Measurements from ENCODE around the gene PVALB. TPM values are rescaled to one million over a fixed set of nuclear protein-coding genes. Genes with fewer than 3 reads are reported as not detected.

PVALB gene
- total and polyA plus RNA-seq, 12 donors: 0.65 to 3.3 (median 1.3) TPM; not detected in 8

DNA sequence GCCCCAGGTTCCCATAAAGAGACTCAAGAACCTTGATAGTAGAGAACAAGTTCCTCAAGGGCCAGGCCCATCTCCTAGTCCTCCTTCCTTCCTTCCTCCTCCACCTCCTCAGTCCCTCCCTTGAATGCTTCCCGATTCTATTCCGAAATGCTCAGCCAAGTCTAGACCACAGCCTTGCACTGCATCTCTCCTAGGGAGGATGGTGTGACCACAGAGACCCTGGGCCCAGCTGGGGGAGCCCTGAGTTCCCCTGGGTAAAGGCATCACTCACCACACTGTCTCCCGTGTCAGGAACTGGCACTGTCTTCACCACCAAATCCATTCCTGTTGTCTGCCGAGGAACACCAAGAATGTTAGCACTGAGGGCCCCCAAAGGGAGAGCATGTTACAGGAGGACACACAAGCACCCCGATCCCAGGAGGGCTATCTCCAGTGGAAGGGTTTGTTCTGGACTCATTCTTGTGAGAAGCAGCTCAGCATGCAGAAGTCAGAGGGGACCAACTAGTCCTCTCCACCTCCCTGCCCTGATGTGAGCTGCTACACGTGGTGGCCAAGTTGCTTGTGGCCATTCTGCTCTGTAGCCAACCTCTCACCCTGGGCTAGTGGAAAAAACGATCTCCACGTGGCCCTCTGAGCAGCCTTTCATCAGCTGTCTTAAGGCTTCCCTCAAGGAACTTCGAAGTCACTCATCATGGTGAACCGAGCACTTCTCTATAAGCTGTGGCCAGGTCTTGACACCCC lies 49.6 kb downstream of the PVALB start:
- Histone ChIP-seq H3K27ac (no peak overlapping the region), H3K27me3 (no peaks in the 10 kb centered on the region), H3K4me3 (no peak overlapping the region), H3K4me1 (replicated peaks in 1 of 2) (no peaks in the 10 kb centered on the region), H3K36me3 (replicated peaks in 1 of 2) (no peaks in the 10 kb centered on the region), H3K9me3 (replicated peaks in 1 of 3) (no peaks in the 10 kb centered on the region)
- 89 to 95% (median 91%) methylated on average over 5 to 10 of the region's 10 CpGs for WGBS, 4 donors
- TF ChIP-seq, protein P1, sequence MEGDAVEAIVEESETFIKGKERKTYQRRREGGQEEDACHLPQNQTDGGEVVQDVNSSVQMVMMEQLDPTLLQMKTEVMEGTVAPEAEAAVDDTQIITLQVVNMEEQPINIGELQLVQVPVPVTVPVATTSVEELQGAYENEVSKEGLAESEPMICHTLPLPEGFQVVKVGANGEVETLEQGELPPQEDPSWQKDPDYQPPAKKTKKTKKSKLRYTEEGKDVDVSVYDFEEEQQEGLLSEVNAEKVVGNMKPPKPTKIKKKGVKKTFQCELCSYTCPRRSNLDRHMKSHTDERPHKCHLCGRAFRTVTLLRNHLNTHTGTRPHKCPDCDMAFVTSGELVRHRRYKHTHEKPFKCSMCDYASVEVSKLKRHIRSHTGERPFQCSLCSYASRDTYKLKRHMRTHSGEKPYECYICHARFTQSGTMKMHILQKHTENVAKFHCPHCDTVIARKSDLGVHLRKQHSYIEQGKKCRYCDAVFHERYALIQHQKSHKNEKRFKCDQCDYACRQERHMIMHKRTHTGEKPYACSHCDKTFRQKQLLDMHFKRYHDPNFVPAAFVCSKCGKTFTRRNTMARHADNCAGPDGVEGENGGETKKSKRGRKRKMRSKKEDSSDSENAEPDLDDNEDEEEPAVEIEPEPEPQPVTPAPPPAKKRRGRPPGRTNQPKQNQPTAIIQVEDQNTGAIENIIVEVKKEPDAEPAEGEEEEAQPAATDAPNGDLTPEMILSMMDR (IDR thresholded peaks at IDR 0.05): no peak
- no peak for TF ChIP-seq POLR2A (IDR thresholded peaks at IDR 0.05)
- intact Hi-C loops (cut with DNase I): no loop called here
- DNase-seq: peak in 1 of 7 donors; percentile 2

DNA sequence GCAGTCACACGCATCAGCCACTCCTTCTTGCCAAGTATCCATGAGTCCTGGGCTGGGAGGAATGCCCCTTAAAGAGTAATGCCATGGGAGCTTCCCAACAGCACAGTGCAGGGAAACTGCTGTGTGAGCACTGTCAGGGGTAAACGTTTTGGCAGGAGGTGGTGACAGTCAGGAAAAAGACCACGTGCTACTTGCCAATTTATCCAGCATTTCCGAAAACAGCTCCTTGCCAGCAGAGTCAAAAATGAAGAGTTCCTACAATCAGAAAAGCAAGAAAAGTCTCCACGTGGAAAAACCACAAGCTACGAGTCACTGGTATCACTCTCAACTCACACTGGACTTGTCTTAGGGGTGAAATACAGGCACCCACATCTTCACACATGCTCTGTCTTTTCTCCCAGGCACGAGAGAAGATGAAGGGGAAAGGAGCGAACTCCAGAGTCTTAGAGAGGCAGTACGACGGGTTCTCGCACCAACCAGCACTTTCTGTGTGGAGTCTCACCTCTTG lies 50.8 kb downstream of the PVALB start:
- DNase-seq: peak in 1 of 7 donors; percentile 3
- no peaks in the 10 kb centered on the region for H3K36me3 ChIP-seq (replicated peaks in 1 of 2)
- WGBS, 4 donors: 83 to 86% (median 85%) methylated on average over 11 of the region's 11 CpGs
- no peaks in the 10 kb centered on the region for H3K4me1 ChIP-seq (replicated peaks in 1 of 2)
- no peak overlapping the region for H3K4me3 ChIP-seq
- H3K9me3 ChIP-seq (replicated peaks in 1 of 3): no peaks in the 10 kb centered on the region
- intact Hi-C loops (cut with DNase I): no loop called here
- no peak overlapping the region for H3K27ac ChIP-seq
- H3K27me3 ChIP-seq: no peaks in the 10 kb centered on the region
- TF ChIP-seq, protein P1 (IDR thresholded peaks at IDR 0.05): no peak
- TF ChIP-seq POLR2A (IDR thresholded peaks at IDR 0.05): no peak

DNA sequence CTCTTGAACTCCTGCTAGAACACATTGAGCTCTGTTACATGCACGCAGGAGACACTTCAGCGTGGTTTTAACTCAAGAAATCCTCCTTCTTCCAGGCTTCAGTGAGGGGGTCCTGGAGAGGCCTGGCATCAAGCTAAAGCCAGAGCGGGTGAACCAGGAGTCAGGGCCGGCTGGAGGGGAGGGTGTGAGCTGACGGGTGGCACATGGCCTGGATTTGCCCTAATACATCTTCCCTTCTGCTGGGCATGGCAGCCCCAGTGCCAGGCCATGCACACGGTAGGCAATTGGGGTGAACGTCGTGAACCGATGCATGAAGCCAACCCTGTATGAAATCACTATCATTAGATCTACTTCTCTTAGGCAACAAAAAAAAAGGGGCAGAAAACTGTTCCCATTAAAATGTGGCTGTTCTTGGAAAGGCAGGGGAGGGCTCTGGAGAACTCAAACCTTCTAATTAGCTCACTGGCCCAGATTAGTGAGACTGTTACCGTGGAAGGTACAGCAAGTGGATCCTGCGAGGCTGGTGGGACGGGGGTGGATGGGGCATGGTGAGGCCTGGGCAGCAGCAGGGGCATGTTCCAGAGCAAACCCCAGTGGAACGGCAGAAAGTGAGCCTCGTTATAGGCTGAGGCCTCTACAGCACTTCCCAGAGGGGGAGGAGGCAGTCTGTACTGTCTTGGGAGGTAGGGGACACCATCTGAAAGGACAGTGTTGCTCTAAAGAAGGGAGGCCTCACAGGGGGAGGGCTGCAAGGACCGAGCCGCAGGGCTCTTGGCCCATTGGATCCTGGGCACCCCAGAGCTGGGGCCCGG lies 51.5 kb downstream of the PVALB start:
- DNase-seq: peak in 1 of 7 donors; percentile 2
- no peaks in the 10 kb centered on the region for H3K36me3 ChIP-seq (replicated peaks in 1 of 2)
- 91 to 93% (median 92%) methylated on average over 14 to 17 of the region's 17 CpGs for WGBS, 4 donors
- no peak overlapping the region for H3K4me3 ChIP-seq
- intact Hi-C loops (cut with DNase I): no loop called here
- H3K27ac ChIP-seq: no peak overlapping the region
- TF ChIP-seq, protein P1 (IDR thresholded peaks at IDR 0.05): no peak
- no peak for TF ChIP-seq POLR2A (IDR thresholded peaks at IDR 0.05)
- H3K4me1 ChIP-seq (replicated peaks in 1 of 2): no peaks in the 10 kb centered on the region
- no peaks in the 10 kb centered on the region for H3K9me3 ChIP-seq (replicated peaks in 1 of 3)
- H3K27me3 ChIP-seq: no peaks in the 10 kb centered on the region

DNA sequence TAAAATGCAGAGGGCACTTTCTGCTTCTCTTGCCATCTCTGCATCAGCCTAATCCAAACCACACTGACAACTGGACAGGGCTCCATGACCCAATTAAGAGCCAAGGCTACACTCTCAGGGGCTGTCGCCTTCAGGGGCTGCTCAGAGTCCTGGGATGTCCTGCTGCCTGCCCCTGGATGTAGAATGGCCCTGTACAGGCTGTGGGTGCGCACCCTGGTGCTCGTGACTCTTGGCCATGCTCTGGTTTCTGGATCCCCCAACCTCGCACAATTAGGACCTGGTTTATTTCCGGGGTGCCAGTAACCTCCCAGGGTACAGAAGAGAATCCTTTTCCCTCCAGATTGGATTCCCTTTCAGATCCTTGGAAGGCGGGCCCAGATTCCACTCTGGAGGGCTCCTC lies 52.2 kb downstream of the PVALB start:
- no peaks in the 10 kb centered on the region for H3K4me1 ChIP-seq (replicated peaks in 1 of 2)
- H3K36me3 ChIP-seq (replicated peaks in 1 of 2): no peaks in the 10 kb centered on the region
- no peak for DNase-seq
- no peaks in the 10 kb centered on the region for H3K9me3 ChIP-seq (replicated peaks in 1 of 3)
- TF ChIP-seq POLR2A (IDR thresholded peaks at IDR 0.05): no peak
- TF ChIP-seq, protein P1 (IDR thresholded peaks at IDR 0.05): no peak
- no peaks in the 10 kb centered on the region for H3K27me3 ChIP-seq
- no peak overlapping the region for H3K4me3 ChIP-seq
- intact Hi-C loops (cut with DNase I): no loop called here
- H3K27ac ChIP-seq: no peak overlapping the region
- WGBS, 4 donors: 92 to 96% (median 94%) methylated on average over 6 of the region's 6 CpGs

Data from adrenal gland (tissue), 12 donors.